Heart right ventricle (tissue), 16 donors: ENCODE data around the gene PLCH1. TPM values are rescaled to one million over a fixed set of nuclear protein-coding genes. Genes with fewer than 3 reads are reported as not detected.

Experiments
- ATAC-seq, 8 donors: fragments of 200-7000 bp; cut with Tn5 transposase; one replicate each; pipeline ENCODE4 v1.9.1; 2020; ENCODE audit warnings: mild to moderate bottlenecking in 8 of 8, moderate library complexity in 8 of 8, moderate number of reproducible peaks in 1 of 8
- DNase-seq, 2 donors: peaks; one replicate each; pipeline ENCODE4 v3.0.0-alpha.2; 2020
- H3K27ac ChIP-seq, 10 donors: fragments of 200-600 bp; sonication (generic) in 2 of 10; one replicate each; pipeline versions ENCODE4 v1.5.0 to v1.8.0; 2020 to 2022; ENCODE audit warnings: mild to moderate bottlenecking in 3 of 10
- H3K27me3 ChIP-seq, 7 donors: fragments of 200-600 bp; one replicate each; pipeline ENCODE4 v1.8.0; 2021 to 2022; ENCODE audit warnings: mild to moderate bottlenecking in 2 of 7
- H3K36me3 ChIP-seq, 9 donors: fragments of 200-600 bp; sonication (generic) in 1 of 9; one replicate each; pipeline versions ENCODE4 v1.5.0 to v1.8.0; 2020 to 2022; ENCODE audit warnings: mild to moderate bottlenecking in 2 of 9
- H3K4me1 ChIP-seq, 9 donors: fragments of 200-600 bp; sonication (generic) in 1 of 9; one replicate each; pipeline versions ENCODE4 v1.5.0 to v1.8.0; 2020 to 2022; ENCODE audit warnings: mild to moderate bottlenecking in 4 of 9
- H3K4me3 ChIP-seq, 10 donors: fragments of 200-600 bp; sonication (generic) in 2 of 10; one replicate each; pipeline versions ENCODE4 v1.5.0 to v1.8.0; 2020 to 2022; ENCODE audit warnings: mild to moderate bottlenecking in 7 of 10, moderate library complexity in 2 of 10
- H3K9me3 ChIP-seq, 11 donors: fragments of 200-600 bp in 10 of 11; sonication (generic) in 2 of 11; one replicate each; pipeline versions ENCODE4 v1.5.0 to v1.8.0; 2013 to 2022; ENCODE audit warnings: mild to moderate bottlenecking in 2 of 11, control low read depth in 1 of 11, moderate library complexity in 1 of 11
- WGBS, 2 donors: extraction: QIAGEN DNeasy Blood & Tissue Kit; methylation state at CpG; one replicate each; pipeline ENCODE4 v1.1.7; 2013; ENCODE audit warnings: inconsistent platforms in 1 of 2; 5-methylcytosine and 5-hydroxymethylcytosine counted together
- intact Hi-C, 10 donors: fragments of 100-400 bp; cut with DNase I; formaldehyde crosslinking; loops; one replicate each; pipeline versions ENCODE4 v1.11.1 to v1.14.2; 2022
- polyA plus RNA-seq, 2 donors: library from polyadenylated mRNA; stranded (reverse); fragments of 200-250 nt; gene quantifications; one replicate each; pipeline ENCODE4 v1.2.3, GENCODE V29; 2013
- total RNA-seq, 10 donors: library from RNA; stranded (reverse); fragmentation: NEBNext Ultra II Directional in 3 of 10; extraction: Animal tissue kit (Norgen Biotek cat#: 25700) in 3 of 10; gene quantifications; one replicate each; pipeline versions ENCODE4 v1.2.1 to v1.2.4, GENCODE V29; 2021 to 2023
- TF ChIP-seq, protein P1 (sequence below), 9 donors: fragments of 200-600 bp; sonication (generic) in 2 of 9; IDR thresholded peaks; one replicate each; pipeline versions ENCODE4 v1.5.0 to v1.8.0; 2021 to 2022; ENCODE audit warnings: antibody characterized with exemption in 9 of 9, mild to moderate bottlenecking in 5 of 9, moderate library complexity in 1 of 9
- donor health status: Arrhythmogenic right ventricular cardiomyopathy.
- donor health status: ischemic (EF 13 %, LVEDD 7.1; RV severe dilation, severe dysfunction).
- donor health status: healthy with polysubstance abuse.
- donor health status: DM: no; HTN: yes; CAD: no.
- donor health status: DM: no; HTN: no; CAD: no.
- donor health status: ischemic (EF 25% LVEDD 6.9; RV normal size, moderate dysfunction).
- donor health status: ischemic (EF 25% LVEDD 5.7; RV mildly dilated, moderate dysfunction).
- donor health status: healthy.
- donor health status: DM: yes; HTN: yes; CAD: no.
- donor health status: Ischemic cardiomyopathy.
- donor health status: ischemic (EF 35%, LVEDD 5.7; RV mildly dilated, moderate dysfunction).
- donor health status: nonischemic (EF 11% LVEDD 7.7; RV severe dilation, severe dysfunction).
- donor health status: DM: yes; HTN: yes; CAD: no.
- donor health status: PGD.
- donor health status: ischemic (EF 29% LVEDD 5.4; RV normal size, mild dysfunction).
- donor health status: nonischemic (EF 23%, LVEDD 6.1; RV moderate dilation, normal function).

The PLCH1 gene
- total and polyA plus RNA-seq, 12 donors = 0.13 to 2.1 (median 0.51) TPM

GRCh38 chr3:155335724-155336354, 409.0 kb downstream of the PLCH1 start:
- ATAC-seq (no peak), DNase-seq (no peak)
- WGBS, 2 donors = 80 to 81% methylated on average over 3 of the region's 3 CpGs
- no peaks in the 10 kb centered on the region for H3K27me3 ChIP-seq
- H3K27ac ChIP-seq = peak overlapping the region in 1 of 10 donors; percentile 14
- H3K9me3 ChIP-seq = no peaks in the 10 kb centered on the region
- TF ChIP-seq, protein P1, sequence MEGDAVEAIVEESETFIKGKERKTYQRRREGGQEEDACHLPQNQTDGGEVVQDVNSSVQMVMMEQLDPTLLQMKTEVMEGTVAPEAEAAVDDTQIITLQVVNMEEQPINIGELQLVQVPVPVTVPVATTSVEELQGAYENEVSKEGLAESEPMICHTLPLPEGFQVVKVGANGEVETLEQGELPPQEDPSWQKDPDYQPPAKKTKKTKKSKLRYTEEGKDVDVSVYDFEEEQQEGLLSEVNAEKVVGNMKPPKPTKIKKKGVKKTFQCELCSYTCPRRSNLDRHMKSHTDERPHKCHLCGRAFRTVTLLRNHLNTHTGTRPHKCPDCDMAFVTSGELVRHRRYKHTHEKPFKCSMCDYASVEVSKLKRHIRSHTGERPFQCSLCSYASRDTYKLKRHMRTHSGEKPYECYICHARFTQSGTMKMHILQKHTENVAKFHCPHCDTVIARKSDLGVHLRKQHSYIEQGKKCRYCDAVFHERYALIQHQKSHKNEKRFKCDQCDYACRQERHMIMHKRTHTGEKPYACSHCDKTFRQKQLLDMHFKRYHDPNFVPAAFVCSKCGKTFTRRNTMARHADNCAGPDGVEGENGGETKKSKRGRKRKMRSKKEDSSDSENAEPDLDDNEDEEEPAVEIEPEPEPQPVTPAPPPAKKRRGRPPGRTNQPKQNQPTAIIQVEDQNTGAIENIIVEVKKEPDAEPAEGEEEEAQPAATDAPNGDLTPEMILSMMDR (IDR thresholded peaks at IDR 0.05) = no peak
- peaks cover 0 to 16% (median 7%) of the 10 kb centered on the region in 9 donors for H3K4me1 ChIP-seq
- intact Hi-C loops = no loop called here
- H3K4me3 ChIP-seq = no peak overlapping the region
- H3K36me3 ChIP-seq = no peaks in the 10 kb centered on the region

- no peaks in the 10 kb centered on the region for H3K36me3 ChIP-seq
- intact Hi-C loops = no loop called here
- H3K4me3 ChIP-seq = no peak overlapping the region
- H3K27me3 ChIP-seq = no peaks in the 10 kb centered on the region
- H3K27ac ChIP-seq = peak overlapping the region in 1 of 10 donors; percentile 14
- TF ChIP-seq, protein P1 (IDR thresholded peaks at IDR 0.05) = no peak
- H3K4me1 ChIP-seq = peaks cover 0 to 16% (median 7%) of the 10 kb centered on the region in 9 donors
- DNase-seq = no peak
- no peaks in the 10 kb centered on the region for H3K9me3 ChIP-seq
- 36 to 41% methylated on average over 6 of the region's 6 CpGs for WGBS, 2 donors
- ATAC-seq = peak in 1 of 8 donors; percentile 29
Observed at GRCh38 chr3:155334914-155335723, 409.8 kb downstream of the PLCH1 start.

DNA sequence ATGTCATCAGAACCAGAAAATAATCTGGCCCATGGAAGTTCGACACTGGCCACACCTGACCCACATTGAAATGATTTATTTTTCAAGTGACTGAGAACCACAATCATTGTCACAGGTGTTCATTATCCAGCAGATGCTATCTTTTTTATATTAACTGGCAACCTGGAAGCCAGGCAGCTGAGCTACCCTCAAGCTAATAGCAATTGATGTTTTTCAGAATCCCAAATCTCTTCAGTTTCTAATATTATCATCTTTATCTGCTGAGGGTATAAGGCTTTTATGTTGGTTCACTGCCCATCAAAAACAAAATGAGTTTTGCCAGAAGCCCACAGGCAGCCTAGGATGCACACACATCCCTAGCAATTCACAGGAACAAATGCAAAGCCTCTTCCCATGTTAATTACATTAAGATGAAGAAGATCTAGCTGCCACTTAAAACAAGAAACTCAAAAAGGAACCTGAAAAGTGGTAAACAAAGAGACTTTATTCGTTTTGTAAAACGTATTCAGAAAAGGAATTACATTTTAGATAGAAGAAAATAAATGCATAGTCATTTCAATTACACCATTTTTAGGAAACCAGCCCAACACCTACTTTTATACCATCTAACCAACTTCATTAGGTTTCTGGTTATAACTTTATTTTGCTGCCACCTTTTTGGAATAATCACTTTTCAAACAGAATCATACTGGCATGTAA, 410.5 kb downstream of the PLCH1 start:
- WGBS, 2 donors = 48 to 63% methylated on average over 3 of the region's 3 CpGs
- no peak for DNase-seq
- Histone ChIP-seq H3K4me1 (peaks cover 0 to 16% (median 7%) of the 10 kb centered on the region in 9 donors), H3K27ac (no peak overlapping the region), H3K4me3 (no peak overlapping the region), H3K27me3 (no peaks in the 10 kb centered on the region), H3K36me3 (no peaks in the 10 kb centered on the region), H3K9me3 (no peaks in the 10 kb centered on the region)
- TF ChIP-seq, protein P1 (IDR thresholded peaks at IDR 0.05) = no peak
- intact Hi-C loops = no loop called here
- no peak for ATAC-seq

DNA sequence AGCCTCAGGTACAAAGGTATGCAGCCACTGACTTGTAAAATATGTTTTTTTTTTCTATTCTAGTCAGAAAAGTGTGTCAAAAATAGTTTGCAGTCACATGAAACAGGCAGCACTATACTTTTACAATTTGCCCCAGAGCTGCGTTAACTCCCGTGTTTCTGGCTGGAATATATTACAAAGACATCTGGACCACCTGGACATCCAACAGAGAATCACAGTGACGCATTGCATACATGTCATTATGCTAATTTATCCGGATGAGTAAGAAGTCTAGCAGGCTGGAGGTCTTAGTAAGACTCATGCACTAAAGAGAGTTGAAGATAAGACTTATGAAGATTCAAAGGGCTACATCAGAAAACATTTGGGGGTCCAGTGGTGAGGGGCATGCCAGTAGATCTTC, 412.2 kb downstream of the PLCH1 start:
- intact Hi-C loops = no loop called here
- Histone ChIP-seq H3K4me1 (peaks cover 0 to 16% (median 7%) of the 10 kb centered on the region in 9 donors), H3K36me3 (no peaks in the 10 kb centered on the region), H3K4me3 (no peak overlapping the region), H3K27me3 (no peaks in the 10 kb centered on the region), H3K27ac (no peak overlapping the region), H3K9me3 (no peaks in the 10 kb centered on the region)
- 74 to 86% methylated on average over 4 of the region's 4 CpGs for WGBS, 2 donors
- DNase-seq (no peak), ATAC-seq (no peak)
- TF ChIP-seq, protein P1 (IDR thresholded peaks at IDR 0.05) = no peak
